Erythroblast (primary cell): Measurements from ENCODE around the gene GRIK1.

ENCODE experiments used
- DNase-seq, 2 experiments: peaks; one replicate each; lab custom pipeline; 2025; lab: John Stamatoyannopoulos, UW
- GATA1 ChIP-seq: IDR thresholded peaks from 2 replicates; pipeline ENCODE4 v1.6.1; 2011; ENCODE audit warnings: low read depth, mild to moderate bottlenecking, control low read depth, low read length, moderate library complexity
- POLR2A ChIP-seq: IDR thresholded peaks from 2 replicates; pipeline ENCODE4 v1.6.1; 2011; ENCODE audit warnings: mild to moderate bottlenecking, low read length

Gene GRIK1

GRCh38 chr21:29546071-29546470, 393.7 kb downstream of the GRIK1 start:
- TF ChIP-seq GATA1 (no peak), POLR2A (no peak)
- no peak for DNase-seq

- no peak for DNase-seq
- no peak for TF ChIP-seq POLR2A
Measured at GRCh38 chr21:29540289-29540688, 399.5 kb downstream of the GRIK1 start.

- no peak for TF ChIP-seq POLR2A
- TF ChIP-seq GATA1, result no peak
- DNase-seq, result no peak
Measured at GRCh38 chr21:29538115-29538514, 401.7 kb downstream of the GRIK1 start.

GRCh38 chr21:29534448-29534847, 405.3 kb downstream of the GRIK1 start:
- DNase-seq, result no peak
- TF ChIP-seq POLR2A (no peak), GATA1 (no peak)

- no peak for DNase-seq
- TF ChIP-seq POLR2A, result no peak
- TF ChIP-seq GATA1, result no peak
Measured at GRCh38 chr21:29529139-29529538, 410.7 kb downstream of the GRIK1 start.

GRCh38 chr21:29526545-29526944, 413.3 kb downstream of the GRIK1 start:
- TF ChIP-seq GATA1 (no peak), POLR2A (no peak)
- no peak for DNase-seq

- no peak for DNase-seq
- TF ChIP-seq GATA1, result no peak
- no peak for TF ChIP-seq POLR2A
Measured at GRCh38 chr21:29524055-29524454, 415.7 kb downstream of the GRIK1 start.

GRCh38 chr21:29523646-29524045, 416.1 kb downstream of the GRIK1 start:
- TF ChIP-seq POLR2A (no peak), GATA1 (no peak)
- no peak for DNase-seq

GRCh38 chr21:29521872-29522271, 417.9 kb downstream of the GRIK1 start:
- DNase-seq, result no peak
- TF ChIP-seq POLR2A (no peak), GATA1 (no peak)

- no peak for DNase-seq
Measured at GRCh38 chr21:29520171-29520570, 419.6 kb downstream of the GRIK1 start.

GRCh38 chr21:29514652-29515247, 425.0 kb downstream of the GRIK1 start:
- no peak for DNase-seq
- TF ChIP-seq POLR2A, result no peak
- no peak for TF ChIP-seq GATA1

More at GRCh38 chr21:29520171-29520570, 419.6 kb downstream of the GRIK1 start:
- TF ChIP-seq POLR2A (no peak), GATA1 (no peak)

GRCh38 chr21:29513535-29513934, 426.3 kb downstream of the GRIK1 start:
- no peak for DNase-seq
- TF ChIP-seq POLR2A, result no peak
- TF ChIP-seq GATA1, result no peak

GRCh38 chr21:29511096-29511495, 428.7 kb downstream of the GRIK1 start:
- no peak for DNase-seq
- no peak for TF ChIP-seq POLR2A
- TF ChIP-seq GATA1, result no peak

- TF ChIP-seq GATA1, result no peak
- no peak for TF ChIP-seq POLR2A
- no peak for DNase-seq
Measured at GRCh38 chr21:29509121-29509520, 430.7 kb downstream of the GRIK1 start.

GRCh38 chr21:29508301-29508700, 431.5 kb downstream of the GRIK1 start:
- no peak for DNase-seq
- TF ChIP-seq POLR2A (no peak), GATA1 (no peak)
